Measurements from ENCODE around the gene TARBP1. TPM values are rescaled to one million over a fixed set of nuclear protein-coding genes. Genes with fewer than 3 reads are reported as not detected.

The TARBP1 gene
- total and polyA plus RNA-seq, 2 of the 4 experiments (the other 2 are of a cell fraction): 10.6 to 17.7 TPM

GRCh38 chr1:234495231-234495990, 16.4 kb upstream of the TARBP1 start (continued):
- no peak for TF ChIP-seq USF2 (IDR thresholded peaks at IDR 0.05; ENCODE audit: low read depth, low read length)

- H3K4me1 ChIP-seq (ENCODE audit: control insufficient read depth, insufficient read depth, low read length): peaks cover 10% of the 10 kb centered on the region
- H3K27ac ChIP-seq (ENCODE audit: insufficient read depth, low read length): no peak overlapping the region
- H3K23ac ChIP-seq (ENCODE audit: low read depth, low read length): peak overlapping the region; percentile 60; the same call in 1 of the 2 replicates
- H4K8ac ChIP-seq (ENCODE audit: low read depth in 2 of 2, low read length in 2 of 2): peak overlapping the region; percentile 93 to 97; a peak in 3 of 4 replicates
- peak overlapping the region; percentile 50; the same call in 1 of the 2 replicates for H2AK5ac ChIP-seq (ENCODE audit: low read depth, low read length)
- H3K9me3 ChIP-seq (ENCODE audit: control insufficient read depth, insufficient read depth, low read length): no peaks in the 10 kb centered on the region
- BruUV-seq (replicated peaks): no TSS peak
- H2AK9ac ChIP-seq (replicated peaks; ENCODE audit: low read depth, low read length, poor library complexity): no peak overlapping the region
- peak overlapping the region; percentile 49; the same call in 1 of the 2 replicates for H4K5ac ChIP-seq (ENCODE audit: low read depth, low read length)
- H3K56ac ChIP-seq (ENCODE audit: extremely low read depth, insufficient read depth, low read length): no peak overlapping the region
- H3K9me1 ChIP-seq (ENCODE audit: insufficient read depth, low read length): 0 out of 2 replicates have a peak, but pooled peaks cover 2% of the 10 kb centered on the region
- CTCF ChIA-PET: no interaction called here
- dilution Hi-C loops (cut with HindIII; ENCODE audit: low sequenced_read_pairs, unreplicated experiment): no loop called here
- intact Hi-C loops (cut with micrococcal nuclease): no loop called here
- no peaks in the 10 kb centered on the region for H3K36me3 ChIP-seq (ENCODE audit: control insufficient read depth, insufficient read depth, low read length)
- H3K27me3 ChIP-seq (ENCODE audit: control insufficient read depth, insufficient read depth, low read length): no peaks in the 10 kb centered on the region
- no peak overlapping the region for H4K91ac ChIP-seq (ENCODE audit: insufficient read depth, low read depth, low read length)
- H2AFZ ChIP-seq (replicated peaks; ENCODE audit: low read length, poor library complexity): no peak overlapping the region
- peak overlapping the region; percentile 79; the same call in 1 of the 2 replicates for H3K18ac ChIP-seq (ENCODE audit: low read depth, low read length)
- H3K4ac ChIP-seq (ENCODE audit: low read depth, low read length): peak overlapping the region; percentile 99; the same call in 1 of the 2 replicates
- POLR2A ChIA-PET (ENCODE audit: unreplicated experiment): no interaction called here
- in situ Hi-C loops (cut with MboI; ENCODE audit: low sequenced_read_pairs): loop anchor here (10.0 to 25.0 kb wide), 2 partner anchors 231 to 368 kb away; no protein-coding TSS in a partner anchor
- no peaks in the 10 kb centered on the region for H4K20me1 ChIP-seq (ENCODE audit: insufficient read depth, low read length)
- no peak overlapping the region for H3K4me3 ChIP-seq (ENCODE audit: insufficient read depth, low read depth, low read length)
- H3K4me2 ChIP-seq (ENCODE audit: low read depth, low read length): no peak overlapping the region
- H2BK120ac ChIP-seq (ENCODE audit: low read depth, low read length): peak overlapping the region; percentile 61; the same call in 1 of the 2 replicates
- H3K14ac ChIP-seq (replicated peaks; ENCODE audit: low read depth, low read length): peak overlapping the region; percentile 97; the same call in 1 of the 2 replicates
- peaks cover 0 to 11% of the 10 kb centered on the region in 2 experiments; a peak in 1 of 4 replicates for H3K79me1 ChIP-seq (ENCODE audit: low read depth in 1 of 2, low read length in 2 of 2)
- no peak overlapping the region; the same call in 1 of the 2 replicates for H3K9ac ChIP-seq (ENCODE audit: low read depth, low read length)
- WGBS, 2 experiments (ENCODE audit: extremely low coverage in 2 of 2, insufficient read length in 1 of 2): 100% methylated on average over 1 of the region's 4 CpGs; no CpG with 5 or more reads in 1 of the 2 experiments
- ATAC-seq (ENCODE audit: low read depth) (no peak), DNase-seq (no peak)
- peak overlapping the region; percentile 72 for H2BK20ac ChIP-seq (ENCODE audit: low read depth, low read length)
- H2BK5ac ChIP-seq (ENCODE audit: low read depth, low read length, poor library complexity, severe bottlenecking): peak overlapping the region; percentile 97
- H2BK15ac ChIP-seq (ENCODE audit: low read depth, low read length): peak overlapping the region; percentile 99; the same call in 1 of the 3 replicates
- TF ChIP-seq FOS (IDR thresholded peaks at IDR 0.05; ENCODE audit: low read depth, low read length) (no peak), BHLHE40 (IDR thresholded peaks at IDR 0.05; ENCODE audit: low read depth, low read length) (no peak), MXI1 (IDR thresholded peaks at IDR 0.05; ENCODE audit: borderline replicate concordance, low read depth, low read length) (no peak), NFE2L2 (IDR thresholded peaks at IDR 0.05; ENCODE audit: low read depth, low read length) (no peak), USF2 (IDR thresholded peaks at IDR 0.05; ENCODE audit: low read depth, low read length) (no peak), CEBPB (IDR thresholded peaks at IDR 0.05; ENCODE audit: low read depth, low read length) (no peak), RAD21 (IDR thresholded peaks at IDR 0.05; ENCODE audit: low read length) (no peak), ELK1 (IDR thresholded peaks at IDR 0.05; ENCODE audit: borderline replicate concordance, low read depth, low read length) (no peak), CTCF (conservative IDR thresholded peaks at IDR 0.05; ENCODE audit: low read depth, low read length) (no peak)
Measured at GRCh38 chr1:234494049-234494448, 15.1 kb upstream of the TARBP1 start.

Measured in IMR-90 (cell line).